Activated T-cell treated with anti-CD3 and anti-CD28 coated beads, Interleukin-2, amount 50 U/mL, for 1 hour (primary cell): ENCODE data around the gene CFAP299.

Experiments used
- DNase-seq: peaks from one replicate; pipeline ENCODE4 v3.0.0-alpha.2; 2020

CFAP299 gene

GRCh38 chr4:80532674-80533333, 197.3 kb downstream of the CFAP299 start:
- DNase-seq = no peak

GRCh38 chr4:80535551-80535950, 200.0 kb downstream of the CFAP299 start:
- DNase-seq = no peak

GRCh38 chr4:80538276-80538926, 202.9 kb downstream of the CFAP299 start:
- no peak for DNase-seq

GRCh38 chr4:80539190-80539589, 203.7 kb downstream of the CFAP299 start:
- no peak for DNase-seq

GRCh38 chr4:80540349-80540748, 204.8 kb downstream of the CFAP299 start:
- no peak for DNase-seq

GRCh38 chr4:80540785-80541469, 205.4 kb downstream of the CFAP299 start:
- DNase-seq = no peak

GRCh38 chr4:80542747-80543146, 207.2 kb downstream of the CFAP299 start:
- no peak for DNase-seq

- no peak for DNase-seq
Observed at GRCh38 chr4:80560337-80560736, 224.8 kb downstream of the CFAP299 start.

- no peak for DNase-seq
Observed at GRCh38 chr4:80566203-80566872, 230.8 kb downstream of the CFAP299 start.

GRCh38 chr4:80568891-80569290, 233.4 kb downstream of the CFAP299 start:
- no peak for DNase-seq

- no peak for DNase-seq
Observed at GRCh38 chr4:80576796-80577195, 241.3 kb downstream of the CFAP299 start.

- DNase-seq = no peak
Observed at GRCh38 chr4:80578001-80578400, 242.5 kb downstream of the CFAP299 start.

GRCh38 chr4:80585542-80585941, 250.0 kb downstream of the CFAP299 start:
- DNase-seq = no peak

- no peak for DNase-seq
Observed at GRCh38 chr4:80586716-80587115, 251.2 kb downstream of the CFAP299 start.

GRCh38 chr4:80587871-80588385, 252.4 kb downstream of the CFAP299 start:
- no peak for DNase-seq

- DNase-seq = no peak
Observed at GRCh38 chr4:80592950-80593349, 257.4 kb downstream of the CFAP299 start.

GRCh38 chr4:80594701-80595100, 259.2 kb downstream of the CFAP299 start:
- DNase-seq = no peak

GRCh38 chr4:80608281-80608980, 272.9 kb downstream of the CFAP299 start:
- DNase-seq = no peak

- DNase-seq = no peak
Observed at GRCh38 chr4:80610199-80610598, 274.7 kb downstream of the CFAP299 start.

GRCh38 chr4:80610845-80611677, 275.5 kb downstream of the CFAP299 start:
- DNase-seq = no peak

GRCh38 chr4:80611678-80611979, 276.1 kb downstream of the CFAP299 start:
- no peak for DNase-seq

GRCh38 chr4:80613470-80613869, 277.9 kb downstream of the CFAP299 start:
- DNase-seq = no peak
